H1 (cell line): ENCODE measurements around the gene GHRHR. TPM values are rescaled to one million over a fixed set of nuclear protein-coding genes. Genes with fewer than 3 reads are reported as not detected.

Experiments used
- CBX5 ChIP-seq: fragments of 300-800, 300-1000 bp; sonication (generic); IDR thresholded peaks from 2 replicates; pipeline ENCODE4 v1.7.1; 2016; ENCODE audit warnings: antibody characterized with exemption, low read length, low read depth
- CBX8 ChIP-seq: fragments of 300-800, 300-1000 bp; sonication (generic); IDR thresholded peaks from 2 replicates; pipeline ENCODE4 v1.7.1; 2016; ENCODE audit warnings: low read depth, low read length, borderline replicate concordance
- EP300 ChIP-seq, 2 experiments: IDR thresholded peaks; 1 replicate in 1 of 2; 2 replicates in 1 of 2; pipeline ENCODE4 v1.6.1; 2011 to 2012; ENCODE audit warnings: low read depth in 2 of 2, low read length in 2 of 2, mild to moderate bottlenecking in 2 of 2, borderline replicate concordance in 1 of 2, inconsistent platforms in 1 of 2, moderate library complexity in 1 of 2
- HDAC6 ChIP-seq: IDR thresholded peaks from one replicate; pipeline ENCODE4 v1.7.1; 2012; ENCODE audit warnings: low read depth, mild to moderate bottlenecking, inconsistent platforms, low read length, moderate library complexity
- NANOG ChIP-seq: IDR thresholded peaks from 2 replicates; pipeline ENCODE4 v1.6.1; 2011; ENCODE audit warnings: low read length, low read depth, mild to moderate bottlenecking, inconsistent platforms; ENCODE audit not compliant: insufficient read depth, poor library complexity, severe bottlenecking
- POLR2A ChIP-seq, 2 experiments: IDR thresholded peaks; 1 replicate in 1 of 2; 2 replicates in 1 of 2; pipeline ENCODE4 v1.6.1; 2011; ENCODE audit warnings: low read depth in 2 of 2, low read length in 2 of 2, mild to moderate bottlenecking in 2 of 2; ENCODE audit errors: control extremely low read depth in 1 of 2
- POLR2AphosphoS5 ChIP-seq: IDR thresholded peaks from 2 replicates; pipeline ENCODE4 v1.6.1; 2011; ENCODE audit warnings: low read depth, low read length
- polyA plus RNA-seq, 7 experiments: library from polyadenylated mRNA; depleted of rRNA in 3 of 7; stranded (reverse) in 5 of 7; unstranded in 2 of 7; fragments of >200 nt in 5 of 7; fragments of 200-250 nt in 2 of 7; gene quantifications; 1 replicate in 5 of 7; 2 replicates in 1 of 7; 4 replicates in 1 of 7; pipeline versions ENCODE4 v1.2.1 to v1.2.3, GENCODE V29; 2011 to 2013; ENCODE audit warnings: missing spikeins in 2 of 7, mixed read lengths in 2 of 7
- total RNA-seq: library from RNA; stranded (reverse); fragmentation: NEBNext Ultra II Directional; extraction: Animal tissue kit (Norgen Biotek cat#: 25700); gene quantifications from 2 replicates; pipeline ENCODE4 v1.2.1, GENCODE V29; 2021
- TF ChIP-seq, protein P1 (sequence below): fragments of 300-600 bp; sonication (generic); IDR thresholded peaks from 2 replicates; pipeline ENCODE4 v1.7.1; 2012; ENCODE audit warnings: low read length, moderate library complexity, mild to moderate bottlenecking, inconsistent platforms; ENCODE audit not compliant: insufficient replicate concordance

Gene GHRHR
- total and polyA plus RNA-seq, 2 of the 8 experiments (the other 6 are each of a cell fraction or from before 2014, with no cell fraction given) = 0.60 to 6.5 TPM

DNA sequence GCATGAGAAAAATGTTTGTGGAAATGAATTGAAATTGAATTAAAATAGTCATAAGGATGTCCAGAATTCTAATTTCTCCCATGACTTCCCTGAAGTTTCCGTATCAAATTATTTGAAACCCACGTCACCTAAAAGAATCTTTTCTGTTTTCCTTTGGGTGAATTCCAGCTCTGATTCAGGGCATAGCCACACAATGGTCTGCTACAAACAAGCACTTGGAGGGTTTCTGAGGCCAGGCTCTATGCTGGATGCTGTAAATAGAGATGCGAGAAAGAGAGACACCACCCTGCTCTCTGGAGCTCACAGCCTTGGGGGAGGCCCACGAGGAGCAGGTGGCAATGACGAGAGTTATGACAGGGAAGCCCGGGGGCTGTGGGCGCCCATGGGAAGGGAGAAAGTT, 33.6 kb downstream of the GHRHR start (continued):
- TF ChIP-seq, protein P1, sequence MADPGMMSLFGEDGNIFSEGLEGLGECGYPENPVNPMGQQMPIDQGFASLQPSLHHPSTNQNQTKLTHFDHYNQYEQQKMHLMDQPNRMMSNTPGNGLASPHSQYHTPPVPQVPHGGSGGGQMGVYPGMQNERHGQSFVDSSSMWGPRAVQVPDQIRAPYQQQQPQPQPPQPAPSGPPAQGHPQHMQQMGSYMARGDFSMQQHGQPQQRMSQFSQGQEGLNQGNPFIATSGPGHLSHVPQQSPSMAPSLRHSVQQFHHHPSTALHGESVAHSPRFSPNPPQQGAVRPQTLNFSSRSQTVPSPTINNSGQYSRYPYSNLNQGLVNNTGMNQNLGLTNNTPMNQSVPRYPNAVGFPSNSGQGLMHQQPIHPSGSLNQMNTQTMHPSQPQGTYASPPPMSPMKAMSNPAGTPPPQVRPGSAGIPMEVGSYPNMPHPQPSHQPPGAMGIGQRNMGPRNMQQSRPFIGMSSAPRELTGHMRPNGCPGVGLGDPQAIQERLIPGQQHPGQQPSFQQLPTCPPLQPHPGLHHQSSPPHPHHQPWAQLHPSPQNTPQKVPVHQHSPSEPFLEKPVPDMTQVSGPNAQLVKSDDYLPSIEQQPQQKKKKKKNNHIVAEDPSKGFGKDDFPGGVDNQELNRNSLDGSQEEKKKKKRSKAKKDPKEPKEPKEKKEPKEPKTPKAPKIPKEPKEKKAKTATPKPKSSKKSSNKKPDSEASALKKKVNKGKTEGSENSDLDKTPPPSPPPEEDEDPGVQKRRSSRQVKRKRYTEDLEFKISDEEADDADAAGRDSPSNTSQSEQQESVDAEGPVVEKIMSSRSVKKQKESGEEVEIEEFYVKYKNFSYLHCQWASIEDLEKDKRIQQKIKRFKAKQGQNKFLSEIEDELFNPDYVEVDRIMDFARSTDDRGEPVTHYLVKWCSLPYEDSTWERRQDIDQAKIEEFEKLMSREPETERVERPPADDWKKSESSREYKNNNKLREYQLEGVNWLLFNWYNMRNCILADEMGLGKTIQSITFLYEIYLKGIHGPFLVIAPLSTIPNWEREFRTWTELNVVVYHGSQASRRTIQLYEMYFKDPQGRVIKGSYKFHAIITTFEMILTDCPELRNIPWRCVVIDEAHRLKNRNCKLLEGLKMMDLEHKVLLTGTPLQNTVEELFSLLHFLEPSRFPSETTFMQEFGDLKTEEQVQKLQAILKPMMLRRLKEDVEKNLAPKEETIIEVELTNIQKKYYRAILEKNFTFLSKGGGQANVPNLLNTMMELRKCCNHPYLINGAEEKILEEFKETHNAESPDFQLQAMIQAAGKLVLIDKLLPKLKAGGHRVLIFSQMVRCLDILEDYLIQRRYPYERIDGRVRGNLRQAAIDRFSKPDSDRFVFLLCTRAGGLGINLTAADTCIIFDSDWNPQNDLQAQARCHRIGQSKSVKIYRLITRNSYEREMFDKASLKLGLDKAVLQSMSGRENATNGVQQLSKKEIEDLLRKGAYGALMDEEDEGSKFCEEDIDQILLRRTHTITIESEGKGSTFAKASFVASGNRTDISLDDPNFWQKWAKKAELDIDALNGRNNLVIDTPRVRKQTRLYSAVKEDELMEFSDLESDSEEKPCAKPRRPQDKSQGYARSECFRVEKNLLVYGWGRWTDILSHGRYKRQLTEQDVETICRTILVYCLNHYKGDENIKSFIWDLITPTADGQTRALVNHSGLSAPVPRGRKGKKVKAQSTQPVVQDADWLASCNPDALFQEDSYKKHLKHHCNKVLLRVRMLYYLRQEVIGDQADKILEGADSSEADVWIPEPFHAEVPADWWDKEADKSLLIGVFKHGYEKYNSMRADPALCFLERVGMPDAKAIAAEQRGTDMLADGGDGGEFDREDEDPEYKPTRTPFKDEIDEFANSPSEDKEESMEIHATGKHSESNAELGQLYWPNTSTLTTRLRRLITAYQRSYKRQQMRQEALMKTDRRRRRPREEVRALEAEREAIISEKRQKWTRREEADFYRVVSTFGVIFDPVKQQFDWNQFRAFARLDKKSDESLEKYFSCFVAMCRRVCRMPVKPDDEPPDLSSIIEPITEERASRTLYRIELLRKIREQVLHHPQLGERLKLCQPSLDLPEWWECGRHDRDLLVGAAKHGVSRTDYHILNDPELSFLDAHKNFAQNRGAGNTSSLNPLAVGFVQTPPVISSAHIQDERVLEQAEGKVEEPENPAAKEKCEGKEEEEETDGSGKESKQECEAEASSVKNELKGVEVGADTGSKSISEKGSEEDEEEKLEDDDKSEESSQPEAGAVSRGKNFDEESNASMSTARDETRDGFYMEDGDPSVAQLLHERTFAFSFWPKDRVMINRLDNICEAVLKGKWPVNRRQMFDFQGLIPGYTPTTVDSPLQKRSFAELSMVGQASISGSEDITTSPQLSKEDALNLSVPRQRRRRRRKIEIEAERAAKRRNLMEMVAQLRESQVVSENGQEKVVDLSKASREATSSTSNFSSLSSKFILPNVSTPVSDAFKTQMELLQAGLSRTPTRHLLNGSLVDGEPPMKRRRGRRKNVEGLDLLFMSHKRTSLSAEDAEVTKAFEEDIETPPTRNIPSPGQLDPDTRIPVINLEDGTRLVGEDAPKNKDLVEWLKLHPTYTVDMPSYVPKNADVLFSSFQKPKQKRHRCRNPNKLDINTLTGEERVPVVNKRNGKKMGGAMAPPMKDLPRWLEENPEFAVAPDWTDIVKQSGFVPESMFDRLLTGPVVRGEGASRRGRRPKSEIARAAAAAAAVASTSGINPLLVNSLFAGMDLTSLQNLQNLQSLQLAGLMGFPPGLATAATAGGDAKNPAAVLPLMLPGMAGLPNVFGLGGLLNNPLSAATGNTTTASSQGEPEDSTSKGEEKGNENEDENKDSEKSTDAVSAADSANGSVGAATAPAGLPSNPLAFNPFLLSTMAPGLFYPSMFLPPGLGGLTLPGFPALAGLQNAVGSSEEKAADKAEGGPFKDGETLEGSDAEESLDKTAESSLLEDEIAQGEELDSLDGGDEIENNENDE = no peak
- TF ChIP-seq CBX5 = no peak
- no peak for TF ChIP-seq NANOG
- TF ChIP-seq POLR2A (IDR thresholded peaks at IDR 0.05; ENCODE audit: control extremely low read depth in 1 of 2, low read depth in 2 of 2, low read length in 2 of 2) = no peak
- TF ChIP-seq EP300 (IDR thresholded peaks at IDR 0.05; ENCODE audit: borderline replicate concordance in 1 of 2, low read depth in 2 of 2, low read length in 2 of 2) = no peak
- TF ChIP-seq CBX8 = no peak
- TF ChIP-seq HDAC6 = no peak
- no peak for TF ChIP-seq POLR2AphosphoS5
